H1 (cell line): ENCODE measurements around the gene CNPY3. TPM values are rescaled to one million over a fixed set of nuclear protein-coding genes. Genes with fewer than 3 reads are reported as not detected.

Experiments
- CTCF ChIA-PET: fragments of 300-600 bp; sonication (Branson Sonifier 250); formaldehyde crosslinking; loops from one replicate; lab custom pipeline; 2021; ENCODE audit not compliant: partially characterized antibody; lab: Charles Lee
- POLR2A ChIA-PET: fragments of 300-600 bp; sonication (Branson Sonifier 250); formaldehyde crosslinking; loops from one replicate; lab custom pipeline; 2021; ENCODE audit warnings: inconsistent platforms; ENCODE audit not compliant: partially characterized antibody; lab: Charles Lee
- DNase-seq, 2 experiments: peaks; one replicate each; pipeline versions ENCODE4 v3.0.0 to v3.0.0-alpha.2; 2010 to 2022; ENCODE audit warnings: low spot score in 2 of 2, low read depth in 1 of 2, mixed read lengths in 1 of 2
- FAIRE-seq: peaks from 2 replicates; lab custom pipeline; 2011; peaks lifted over from hg19 to GRCh38; lab: Jason Lieb, UNC
- H2AFZ ChIP-seq: 2 replicates; pipeline ENCODE4 v1.8.1; 2012; ENCODE audit warnings: low read length, inconsistent platforms
- H2AK5ac ChIP-seq: 2 replicates; pipeline ENCODE4 v1.6.1; 2013; ENCODE audit warnings: low read depth, low read length
- H2BK120ac ChIP-seq: replicated peaks from 2 replicates; pipeline ENCODE3; 2013; ENCODE audit warnings: low read depth, low read length, inconsistent platforms
- H2BK12ac ChIP-seq: 2 replicates; pipeline ENCODE4 v1.6.1; 2013; ENCODE audit warnings: low read depth, low read length
- H2BK15ac ChIP-seq: 2 replicates; pipeline ENCODE4 v1.6.1; 2013; ENCODE audit warnings: low read length
- H2BK20ac ChIP-seq: 2 replicates; pipeline ENCODE4 v1.6.1; 2013; ENCODE audit warnings: low read length
- H2BK5ac ChIP-seq: 2 replicates; pipeline ENCODE4 v1.6.1; 2013; ENCODE audit warnings: low read depth, low read length
- H3K14ac ChIP-seq: 2 replicates; pipeline ENCODE4 v1.6.1; 2013; ENCODE audit warnings: inconsistent platforms; ENCODE audit not compliant: insufficient read length
- H3K18ac ChIP-seq: 2 replicates; pipeline ENCODE4 v1.6.1; 2013; ENCODE audit warnings: low read length; ENCODE audit errors: extremely low read depth
- H3K23ac ChIP-seq: 2 replicates; pipeline ENCODE4 v1.6.1; 2013; ENCODE audit warnings: inconsistent platforms; ENCODE audit not compliant: insufficient read length
- H3K23me2 ChIP-seq: 2 replicates; pipeline ENCODE4 v1.6.1; 2013; ENCODE audit warnings: low read depth, low read length
- H3K27ac ChIP-seq: 2 replicates; pipeline ENCODE4 v1.6.1; 2011; ENCODE audit warnings: low read depth, low read length, inconsistent platforms
- H3K27me3 ChIP-seq, 4 experiments: replicated peaks in 1 of 4; 1 replicate in 1 of 4; 2 replicates in 3 of 4; pipeline versions ENCODE4 v1.6.1 to v1.8.1; 2011 to 2013; ENCODE audit warnings: low read length in 3 of 4, mild to moderate bottlenecking in 3 of 4, inconsistent platforms in 2 of 4, mixed read lengths in 2 of 4, moderate library complexity in 1 of 4; ENCODE audit not compliant: control insufficient read depth in 3 of 4, insufficient read depth in 3 of 4; ENCODE audit errors: extremely low read depth in 1 of 4
- H3K36me3 ChIP-seq, 4 experiments: 2 replicates each; pipeline versions ENCODE4 v1.6.1 to v1.8.1; 2011 to 2013; ENCODE audit warnings: mild to moderate bottlenecking in 4 of 4, low read length in 3 of 4, moderate library complexity in 2 of 4, control low read depth in 1 of 4, inconsistent platforms in 1 of 4; ENCODE audit not compliant: insufficient read depth in 4 of 4, control insufficient read depth in 2 of 4
- H3K4ac ChIP-seq: replicated peaks from 2 replicates; pipeline ENCODE3; 2013; ENCODE audit warnings: low read length, low read depth, mixed read lengths, inconsistent platforms; ENCODE audit not compliant: insufficient read length
- H3K4me1 ChIP-seq, 4 experiments: replicated peaks in 1 of 4; 1 replicate in 1 of 4; 2 replicates in 3 of 4; pipeline versions ENCODE4 v1.6.1 to v1.8.1; 2011 to 2013; ENCODE audit warnings: low read length in 3 of 4, inconsistent platforms in 2 of 4, mixed read lengths in 1 of 4; ENCODE audit not compliant: insufficient read depth in 4 of 4, control insufficient read depth in 3 of 4
- H3K4me2 ChIP-seq, 2 experiments: 2 replicates each; pipeline versions ENCODE4 v1.6.1 to v1.8.1; 2011 to 2013; ENCODE audit warnings: low read depth in 2 of 2, low read length in 2 of 2, control low read depth in 1 of 2, inconsistent platforms in 1 of 2, mild to moderate bottlenecking in 1 of 2; ENCODE audit not compliant: insufficient read depth in 1 of 2
- H3K4me3 ChIP-seq, 4 experiments: fragments of 200-600, 300-600 bp in 1 of 4; sonication (generic), shearing (Covaris generic), sonication (Bioruptor Twin) in 1 of 4; 2 replicates each; pipeline versions ENCODE4 v1.5.1 to v1.8.1; 2011 to 2016; ENCODE audit warnings: low read length in 4 of 4, low read depth in 3 of 4, control low read depth in 2 of 4, inconsistent platforms in 2 of 4, mild to moderate bottlenecking in 2 of 4, mixed read lengths in 1 of 4, moderate library complexity in 1 of 4; ENCODE audit not compliant: insufficient read depth in 2 of 4; ENCODE audit errors: extremely low read depth in 1 of 4
- H3K56ac ChIP-seq: replicated peaks from 2 replicates; pipeline ENCODE3; 2013; ENCODE audit warnings: low read depth, mild to moderate bottlenecking, mixed read lengths, low read length, inconsistent platforms; ENCODE audit not compliant: insufficient read length
- H3K79me1 ChIP-seq: 2 replicates; pipeline ENCODE4 v1.6.1; 2013; ENCODE audit warnings: low read depth, low read length, control low read depth
- H3K79me2 ChIP-seq, 2 experiments: 2 replicates each; pipeline versions ENCODE4 v1.6.1 to v1.8.1; 2012 to 2013; ENCODE audit warnings: low read length in 2 of 2, mild to moderate bottlenecking in 2 of 2, inconsistent platforms in 1 of 2; ENCODE audit not compliant: insufficient read depth in 2 of 2, control insufficient read depth in 1 of 2
- H3K9ac ChIP-seq, 4 experiments: replicated peaks in 1 of 4; 1 replicate in 1 of 4; 2 replicates in 3 of 4; pipeline versions ENCODE4 v1.6.1 to v1.8.1; 2011 to 2013; ENCODE audit warnings: low read depth in 3 of 4, low read length in 3 of 4, control low read depth in 2 of 4, mild to moderate bottlenecking in 2 of 4, moderate library complexity in 2 of 4, inconsistent platforms in 1 of 4; ENCODE audit errors: extremely low read depth in 1 of 4
- H3K9me3 ChIP-seq, 2 experiments: 2 replicates each; pipeline versions ENCODE4 v1.6.1 to v1.8.1; 2012 to 2013; ENCODE audit warnings: mild to moderate bottlenecking in 2 of 2, moderate library complexity in 2 of 2, control low read depth in 1 of 2, inconsistent platforms in 1 of 2, low read depth in 1 of 2, low read length in 1 of 2, mixed read lengths in 1 of 2; ENCODE audit not compliant: insufficient read depth in 2 of 2
- H4K20me1 ChIP-seq, 2 experiments: replicated peaks in 1 of 2; 2 replicates each; pipeline versions ENCODE3 to v1.8.1; 2011 to 2013; ENCODE audit warnings: inconsistent platforms in 2 of 2, low read length in 2 of 2, mild to moderate bottlenecking in 1 of 2; ENCODE audit not compliant: insufficient read depth in 2 of 2, control insufficient read depth in 1 of 2
- H4K5ac ChIP-seq: 2 replicates; pipeline ENCODE4 v1.6.1; 2013; ENCODE audit warnings: low read length, low read depth, mixed read lengths, inconsistent platforms; ENCODE audit not compliant: insufficient read length
- H4K8ac ChIP-seq: 2 replicates; pipeline ENCODE4 v1.8.0; 2013; ENCODE audit warnings: mild to moderate bottlenecking, moderate library complexity, low read length, inconsistent platforms; ENCODE audit not compliant: insufficient read depth; ENCODE audit errors: extremely low read depth
- H4K91ac ChIP-seq: replicated peaks from 2 replicates; pipeline ENCODE3; 2013; ENCODE audit warnings: low read length, mixed read lengths, inconsistent platforms; ENCODE audit not compliant: insufficient read length
- BACH1 ChIP-seq: IDR thresholded peaks from 2 replicates; pipeline ENCODE4 v1.6.1; 2012; ENCODE audit warnings: low read length, improper control_type of control experiment
- SP4 ChIP-seq: IDR thresholded peaks from 2 replicates; pipeline ENCODE4 v1.6.1; 2012; ENCODE audit warnings: low read length, inconsistent platforms
- TAF7 ChIP-seq: optimal IDR thresholded peaks from 2 replicates; pipeline ENCODE3; 2011; ENCODE audit warnings: low read depth, mild to moderate bottlenecking, inconsistent platforms, low read length, moderate library complexity, borderline replicate concordance
- WGBS, 2 experiments: shearing (Covaris generic) in 1 of 2; methylation state at CpG; one replicate each; pipeline versions ENCODE4 v1.1.6 to v1.1.7; 2013 to 2015; ENCODE audit warnings: low lambda C conversion rate in 2 of 2, mixed read lengths in 2 of 2, inconsistent platforms in 1 of 2, low coverage in 1 of 2, missing lambda C conversion rate in 1 of 2; ENCODE audit not compliant: insufficient replicate concordance in 2 of 2, insufficient coverage in 1 of 2, insufficient read length in 1 of 2; ENCODE audit errors: extremely low coverage in 1 of 2, missing lambda C conversion rate in 1 of 2; 5-methylcytosine and 5-hydroxymethylcytosine counted together
- polyA plus RNA-seq, 7 experiments: library from polyadenylated mRNA; depleted of rRNA in 3 of 7; stranded (reverse) in 5 of 7; unstranded in 2 of 7; fragments of >200 nt in 5 of 7; fragments of 200-250 nt in 2 of 7; gene quantifications; 1 replicate in 5 of 7; 2 replicates in 1 of 7; 4 replicates in 1 of 7; pipeline versions ENCODE4 v1.2.1 to v1.2.3, GENCODE V29; 2011 to 2013; ENCODE audit warnings: missing spikeins in 2 of 7, mixed read lengths in 2 of 7
- total RNA-seq: library from RNA; stranded (reverse); fragmentation: NEBNext Ultra II Directional; extraction: Animal tissue kit (Norgen Biotek cat#: 25700); gene quantifications from 2 replicates; pipeline ENCODE4 v1.2.1, GENCODE V29; 2021

The CNPY3 gene
- total and polyA plus RNA-seq, 2 of the 8 experiments (the other 6 are each of a cell fraction or from before 2014, with no cell fraction given): 49.6 to 64.5 TPM

- H3K27ac ChIP-seq: no peak overlapping the region
- H2BK12ac ChIP-seq: no peak overlapping the region
- peaks cover 0 to 3% of the 10 kb centered on the region in 2 experiments; a peak in 1 of 4 replicates for H3K79me2 ChIP-seq
- no peaks in the 10 kb centered on the region; a peak in 1 of 8 replicates for H3K36me3 ChIP-seq
- no peak overlapping the region for H4K8ac ChIP-seq
- FAIRE-seq: no peak
- H2AK5ac ChIP-seq: no peak overlapping the region
- no peak for DNase-seq
- H3K14ac ChIP-seq: no peak overlapping the region
- H4K91ac ChIP-seq: no peak overlapping the region
- no peaks in the 10 kb centered on the region; the same call in none of the 2 replicates for H3K79me1 ChIP-seq
- no peak overlapping the region for H3K56ac ChIP-seq
- no peak overlapping the region for H3K23ac ChIP-seq
- H2BK5ac ChIP-seq: no peak overlapping the region
- H2AFZ ChIP-seq: no peak overlapping the region
- no peaks in the 10 kb centered on the region for H3K9me3 ChIP-seq
- WGBS, 2 experiments: 94% methylated on average over 3 of the region's 3 CpGs; no CpG with 5 or more reads in 1 of the 2 experiments
- H3K4ac ChIP-seq: no peak overlapping the region
- CTCF ChIA-PET: interaction anchor here (0.7 to 2.9 kb wide), 10 partner anchors 9 to 441 kb away, joined by 3 to 9 read pairs (median 3); partner anchors contain the start of gene PPP2R5D
- POLR2A ChIA-PET: interaction anchor here (0.8 to 5.9 kb wide), 6 partner anchors 9 to 70 kb away, joined by 3 to 29 read pairs (median 3); partner anchors contain the start of genes CNPY3, GNMT and PPP2R5D
- H4K5ac ChIP-seq: no peak overlapping the region
- no peak overlapping the region for H3K4me3 ChIP-seq
- H3K23me2 ChIP-seq: peaks cover 4% of the 10 kb centered on the region; the same call in 1 of the 2 replicates
- no peak overlapping the region for H3K9ac ChIP-seq
- H2BK15ac ChIP-seq: no peak overlapping the region
- no peaks in the 10 kb centered on the region for H3K27me3 ChIP-seq
- H2BK120ac ChIP-seq: no peak overlapping the region
- no peak overlapping the region for H3K18ac ChIP-seq
- no peak overlapping the region for H3K4me2 ChIP-seq
- H4K20me1 ChIP-seq: peaks cover 0 to 1% of the 10 kb centered on the region in 2 experiments
- H3K4me1 ChIP-seq: peaks cover 0 to 4% (median 2%) of the 10 kb centered on the region in 4 experiments; a peak in 1 of 7 replicates
- no peak overlapping the region for H2BK20ac ChIP-seq
- TF ChIP-seq BACH1: no peak
- TF ChIP-seq TAF7: no peak
- TF ChIP-seq SP4: no peak
Observed at GRCh38 chr6:42973926-42974325, 44.6 kb downstream of the CNPY3 start.
